GM19468 (cell line): ENCODE data around the gene ELAVL4.
"Not testable (repeated sequence)": the region's sequence is repeated elsewhere in the genome, so short reads cannot be mapped to it uniquely, and the experiment has no call there.

Experiments used
- ATAC-seq: cut with Tn5 transposase; IDR thresholded peaks from one replicate; pipeline ENCODE4 v1.9.1; 2021; ENCODE audit warnings: mild to moderate bottlenecking, moderate library complexity, moderate number of reproducible peaks; ENCODE audit not compliant: unreplicated experiment; ENCODE audit errors: extremely low read depth

Gene ELAVL4

DNA sequence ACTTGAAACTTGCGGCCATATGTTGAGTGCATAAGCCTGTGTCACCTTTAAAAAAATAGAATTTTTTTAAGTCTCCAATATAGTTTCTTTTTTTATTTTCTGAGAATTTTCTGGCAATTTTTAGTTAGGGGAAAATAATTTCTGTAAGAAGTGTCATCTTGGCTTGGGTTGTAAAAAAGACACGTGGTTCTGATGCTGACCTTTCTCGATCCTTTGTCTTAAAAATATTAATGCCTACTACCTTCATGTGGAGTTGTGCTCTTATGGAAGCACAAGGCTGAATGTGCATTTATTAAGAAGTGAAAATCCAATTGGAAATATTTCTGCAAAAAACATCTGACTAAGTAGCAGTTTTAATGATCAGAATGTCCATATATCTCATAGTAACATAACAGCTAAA, 3.5 kb downstream of the ELAVL4 start:
- no peak for ATAC-seq

DNA sequence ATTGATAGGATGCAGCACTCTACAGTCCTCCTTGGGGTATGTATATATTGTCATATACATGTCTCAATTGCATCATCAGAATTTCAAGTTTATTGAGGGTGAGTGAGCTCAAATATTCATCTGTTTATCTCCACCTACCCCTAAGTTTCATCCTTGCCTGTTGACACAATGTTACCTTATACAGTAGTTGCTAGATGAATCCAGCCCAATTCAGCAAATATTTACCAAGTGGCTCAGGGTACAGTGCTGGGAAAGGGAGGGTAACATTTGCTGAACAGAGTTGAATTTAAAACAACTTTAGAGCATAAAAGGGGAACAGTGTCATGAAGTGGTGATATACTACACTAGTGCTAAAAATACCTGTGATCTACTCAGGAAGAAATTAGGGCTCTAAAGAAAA, 14.4 kb downstream of the ELAVL4 start:
- no peak for ATAC-seq

DNA sequence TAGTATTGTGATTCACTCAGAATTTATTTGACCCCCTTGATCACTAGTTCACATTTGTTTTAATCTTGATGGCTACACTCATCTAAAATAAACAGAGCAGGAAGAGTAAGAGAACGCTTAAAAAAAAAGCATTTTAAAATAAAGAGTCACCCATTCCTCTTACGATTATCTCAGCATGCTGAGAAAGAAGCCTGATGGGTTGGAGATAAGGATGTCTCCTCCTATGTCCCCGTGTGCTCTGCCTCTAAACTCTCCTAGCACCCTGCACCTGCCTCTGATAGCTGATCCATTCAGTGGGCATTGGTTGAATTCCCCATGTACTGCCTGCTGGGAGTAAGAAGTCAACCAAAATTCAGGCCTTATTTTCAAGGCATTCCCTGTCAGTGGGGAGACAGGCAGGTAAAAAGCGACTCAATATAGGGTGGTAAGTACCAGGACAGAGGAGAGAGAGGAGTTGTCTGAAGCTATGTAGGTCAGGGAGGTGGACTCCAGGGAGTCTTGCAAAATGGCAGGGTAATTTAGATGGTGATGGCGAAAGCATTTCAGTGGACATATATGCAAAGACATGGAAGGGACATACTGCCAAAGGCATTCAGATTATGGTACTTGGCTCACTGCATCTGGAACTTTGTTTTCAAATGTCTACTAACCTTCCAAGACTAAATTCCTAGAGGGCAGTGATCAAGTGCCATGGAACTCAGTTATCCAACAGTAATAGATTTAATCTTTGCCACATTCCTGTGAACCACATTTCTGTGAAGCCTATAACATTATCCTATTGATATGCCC, 18.4 kb downstream of the ELAVL4 start:
- no peak for ATAC-seq

DNA sequence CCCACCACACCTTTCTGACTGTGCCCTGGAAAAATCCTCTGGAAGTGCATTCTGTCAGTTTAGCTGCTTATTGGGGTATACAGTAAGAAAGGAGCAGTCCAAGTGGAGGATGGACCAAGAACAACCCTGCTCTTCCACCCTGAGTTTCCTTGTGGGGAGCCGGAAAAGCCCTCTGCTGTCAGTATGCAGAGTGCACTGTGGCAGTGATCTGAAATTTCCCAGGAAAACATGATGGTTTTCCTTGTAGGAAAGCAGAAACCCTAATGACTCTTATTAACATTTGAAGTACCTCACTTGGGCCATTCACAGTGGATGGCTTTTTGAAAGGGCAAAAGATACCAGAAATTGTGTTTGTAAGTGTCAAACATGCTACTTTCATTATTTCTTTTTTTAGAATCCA, 20.5 kb downstream of the ELAVL4 start:
- no peak for ATAC-seq

DNA sequence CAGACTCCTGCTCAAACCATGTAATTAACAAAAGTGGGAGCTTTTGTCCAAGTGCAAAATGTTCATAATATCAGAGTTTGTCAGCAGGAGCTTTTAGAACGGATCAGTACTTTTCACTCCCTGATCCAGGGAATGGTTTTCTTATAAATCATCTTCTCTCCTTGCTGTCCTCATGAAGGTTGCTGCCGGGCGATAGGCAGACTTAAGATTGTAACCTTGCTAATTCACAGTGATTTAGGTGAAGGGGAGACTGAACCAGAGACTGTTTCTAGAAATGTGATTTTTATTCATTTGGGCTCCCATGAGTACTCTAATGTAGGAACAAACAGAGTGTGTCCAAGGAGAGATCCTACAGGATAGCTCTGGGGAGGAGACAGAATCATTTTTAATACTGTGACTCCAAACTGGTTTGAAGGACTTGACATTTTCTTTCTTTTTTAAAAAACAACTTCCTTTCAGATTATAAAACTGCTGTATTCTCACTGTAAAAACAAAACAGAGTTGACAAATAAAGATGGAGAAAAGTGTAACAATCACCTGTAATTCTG, 23.7 kb downstream of the ELAVL4 start:
- no peak for ATAC-seq

DNA sequence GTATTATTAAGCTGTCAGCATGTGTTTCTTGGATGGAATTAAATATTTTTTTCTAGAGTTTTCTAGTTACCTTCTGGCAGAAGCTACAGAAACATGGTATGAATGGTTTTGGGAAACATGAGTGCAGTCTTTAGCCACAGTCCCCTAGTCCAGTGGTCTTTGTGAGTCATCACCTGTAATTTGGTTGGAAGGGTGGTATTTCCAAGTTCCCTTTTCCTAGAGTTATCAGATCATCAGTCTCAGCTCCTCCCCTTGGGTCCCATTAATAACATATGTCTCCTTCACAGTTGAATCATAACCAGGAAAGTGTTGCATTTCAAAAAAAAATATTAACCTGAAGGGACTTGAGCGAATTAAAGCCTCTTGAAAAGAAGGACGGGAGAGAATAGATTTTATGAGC, 27.0 kb downstream of the ELAVL4 start:
- no peak for ATAC-seq

DNA sequence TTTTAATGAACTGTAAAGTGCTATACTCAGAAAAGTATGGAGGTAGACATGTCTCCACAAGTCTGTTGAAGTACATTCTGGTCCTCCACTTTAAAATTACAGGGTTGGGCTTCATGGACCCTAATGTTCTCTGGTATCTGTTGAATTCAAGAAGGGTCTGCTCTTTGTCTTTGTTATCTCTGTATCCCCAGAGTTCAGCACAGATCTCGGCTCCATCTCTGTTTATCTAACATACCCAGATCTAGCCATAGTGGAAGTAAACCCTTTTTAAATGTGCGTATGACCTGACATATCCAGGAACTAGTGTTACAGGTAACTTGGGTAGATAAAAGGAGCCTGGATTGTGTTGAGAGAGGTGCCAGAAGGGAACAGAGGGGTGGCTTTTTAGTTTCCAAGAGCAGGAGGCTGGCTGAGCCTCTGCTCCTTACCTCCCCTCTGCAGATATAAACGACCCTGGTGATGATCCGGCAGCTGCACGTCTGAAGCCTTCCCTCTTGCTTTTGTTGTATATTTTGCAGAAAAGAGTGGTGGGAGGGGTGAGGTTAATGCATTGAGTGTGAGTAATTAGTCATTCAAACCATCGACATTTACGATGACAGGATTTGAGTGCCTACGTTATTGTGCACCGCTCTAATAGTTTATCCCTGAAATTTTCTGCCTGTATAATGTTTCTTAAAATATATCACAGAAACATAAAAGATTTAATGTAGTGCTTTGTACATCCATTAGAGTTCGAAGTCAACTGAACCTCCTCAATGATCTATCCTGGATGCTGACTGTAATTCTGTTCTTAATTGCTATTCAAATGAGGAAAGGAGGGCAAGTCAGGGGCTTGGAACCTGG, 30.8 kb downstream of the ELAVL4 start:
- ATAC-seq = no peak

DNA sequence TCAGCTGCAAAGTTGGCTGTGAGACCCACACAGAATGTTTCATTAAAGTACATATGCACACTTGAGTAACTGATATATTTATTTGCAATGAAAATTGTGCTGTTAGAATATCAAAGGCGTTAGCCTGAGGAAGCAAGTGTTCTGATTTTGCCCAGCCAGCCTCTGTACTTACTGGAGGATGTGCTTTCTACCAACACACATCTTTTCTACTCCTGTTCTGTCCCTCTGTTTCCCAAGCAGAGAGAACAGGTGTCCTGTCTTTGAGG, 31.4 kb downstream of the ELAVL4 start:
- ATAC-seq = no peak

DNA sequence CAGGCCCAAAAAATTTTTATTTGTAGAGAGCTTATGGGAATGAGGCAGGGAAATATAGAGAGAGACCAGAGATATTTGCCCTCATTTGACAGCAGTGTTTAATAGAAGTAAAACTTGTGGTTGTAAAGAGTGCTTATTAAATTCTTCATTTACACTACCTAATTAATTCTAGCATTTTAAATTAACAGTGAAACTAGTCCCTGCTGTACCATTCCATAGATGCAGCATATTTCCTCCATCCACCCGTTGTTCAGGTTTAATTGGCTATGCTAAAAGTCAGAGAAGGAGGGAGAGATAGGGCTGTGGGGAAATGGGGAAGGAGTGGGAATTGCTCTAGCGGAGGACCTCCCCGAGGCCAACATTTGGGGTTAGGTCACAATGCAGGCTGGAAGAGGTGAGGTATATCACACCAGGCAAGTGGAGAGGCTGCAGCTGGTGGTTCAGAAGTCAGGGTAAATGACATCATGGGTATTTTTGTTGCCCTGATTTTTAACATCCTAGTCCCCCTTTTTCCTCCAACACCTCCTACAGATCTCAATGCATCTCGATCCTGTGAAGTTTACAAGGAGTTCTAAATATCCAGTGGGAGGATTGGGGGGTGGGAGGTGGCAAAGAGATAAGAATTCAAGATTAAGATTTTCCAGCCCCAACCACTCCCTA, 38.6 kb downstream of the ELAVL4 start:
- ATAC-seq = no peak

DNA sequence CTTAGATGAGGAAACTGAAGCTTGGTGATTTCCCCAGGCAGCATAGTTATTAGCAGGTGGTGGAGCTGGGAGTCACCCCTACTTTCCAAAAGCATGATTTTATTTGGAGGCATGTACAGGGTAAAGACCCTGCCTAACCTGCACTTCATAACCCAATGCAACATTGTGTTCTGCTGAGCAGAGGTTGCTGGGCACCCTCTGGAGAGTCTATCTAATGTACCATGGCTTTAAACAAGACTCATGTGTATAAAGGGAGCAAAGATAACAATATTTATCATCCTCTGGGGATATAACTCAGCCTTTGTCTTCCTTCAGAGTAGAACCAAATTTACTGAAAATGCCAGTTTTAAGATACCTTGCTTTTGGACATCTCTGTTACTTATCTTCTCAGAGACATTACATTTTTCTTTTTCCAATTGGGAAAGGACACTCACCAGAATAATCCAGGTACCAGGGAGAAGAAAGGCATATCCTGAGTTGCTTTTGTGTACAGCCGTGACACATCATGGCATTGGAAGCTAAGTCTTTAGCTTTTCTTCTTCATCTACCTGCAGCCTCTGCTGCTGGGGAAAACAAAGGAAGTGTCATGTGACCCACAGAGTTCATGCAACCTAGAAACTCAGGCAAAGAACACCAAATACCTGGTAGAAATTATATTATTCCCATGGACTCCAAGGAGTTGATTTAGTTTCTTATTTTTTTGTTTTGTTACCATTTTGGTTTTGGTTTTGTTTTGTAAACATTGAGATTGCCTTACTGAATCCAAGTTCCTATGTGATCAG, 39.6 kb downstream of the ELAVL4 start:
- ATAC-seq = no peak

DNA sequence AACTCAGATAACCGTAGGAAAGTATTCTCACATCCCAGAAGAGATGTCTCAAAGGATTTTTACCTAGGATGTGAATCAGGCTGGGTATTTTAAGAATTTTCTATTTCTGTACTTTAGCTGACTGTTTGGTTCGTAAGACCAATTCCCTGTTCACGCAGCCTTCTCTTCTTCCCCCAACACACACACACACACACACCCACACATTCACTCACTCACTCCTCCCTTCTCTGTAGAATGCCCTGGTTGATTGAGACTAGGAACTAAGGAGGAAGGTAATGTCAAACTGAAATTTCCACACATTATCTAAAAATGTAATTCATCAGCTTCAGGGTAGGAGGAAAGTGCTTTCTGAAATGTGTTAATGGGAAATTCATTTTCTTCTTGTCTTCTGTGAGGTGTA, 43.5 kb downstream of the ELAVL4 start:
- ATAC-seq = no peak

DNA sequence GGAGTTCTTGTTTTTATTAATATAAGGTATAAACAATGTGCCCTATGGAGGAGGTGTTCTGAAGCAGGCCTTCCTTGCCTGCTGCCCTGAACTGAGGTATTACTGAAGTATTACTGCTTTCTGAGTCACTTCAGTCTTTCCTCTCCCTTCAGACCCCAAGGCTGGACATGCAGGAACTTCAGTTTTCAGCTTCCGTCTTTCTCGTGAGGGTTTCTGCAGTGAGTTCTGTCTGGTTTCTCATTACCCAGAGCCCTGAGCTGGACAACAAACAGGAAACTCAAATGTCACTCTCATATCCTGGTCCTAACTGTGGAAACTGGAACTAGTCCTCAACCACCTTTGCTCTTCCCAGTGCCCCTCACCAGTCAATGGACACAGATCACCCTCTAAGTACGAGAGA, 46.8 kb downstream of the ELAVL4 start:
- no peak for ATAC-seq

DNA sequence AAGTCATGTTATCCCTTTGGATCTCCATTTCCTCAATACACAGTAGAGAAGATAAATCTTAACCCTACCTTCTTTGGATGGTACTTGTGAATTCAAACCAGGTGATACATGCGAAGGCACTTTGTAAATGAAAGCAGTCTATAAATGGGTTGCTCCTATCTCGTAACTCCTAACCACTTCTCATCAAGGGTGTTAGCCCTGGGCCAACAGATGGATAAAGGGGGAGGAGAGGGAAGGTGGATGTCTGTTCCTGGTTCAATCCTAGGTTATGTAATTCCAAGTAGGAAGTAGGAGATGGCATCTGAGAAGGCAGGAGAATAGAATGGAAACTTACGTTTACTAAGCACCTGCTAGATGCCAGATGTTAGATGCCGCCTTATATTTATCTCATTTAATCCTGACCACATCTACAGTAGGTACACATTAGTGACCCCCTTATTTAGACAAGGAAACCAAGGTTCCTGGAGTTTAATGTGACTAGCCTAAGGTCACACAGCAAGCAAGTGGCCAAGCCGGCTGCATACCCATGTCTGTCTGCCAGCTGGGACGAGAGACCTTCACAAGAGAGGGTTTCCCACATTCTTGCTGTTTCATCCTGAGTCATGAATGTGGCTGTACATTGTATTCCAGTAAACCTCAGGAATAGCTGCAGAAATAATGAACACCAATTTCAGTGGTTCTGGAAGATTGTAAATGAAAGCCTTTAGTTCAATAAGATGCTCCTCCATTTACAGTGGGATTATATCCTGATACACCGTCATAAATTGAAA, 47.7 kb downstream of the ELAVL4 start:
- no peak for ATAC-seq

DNA sequence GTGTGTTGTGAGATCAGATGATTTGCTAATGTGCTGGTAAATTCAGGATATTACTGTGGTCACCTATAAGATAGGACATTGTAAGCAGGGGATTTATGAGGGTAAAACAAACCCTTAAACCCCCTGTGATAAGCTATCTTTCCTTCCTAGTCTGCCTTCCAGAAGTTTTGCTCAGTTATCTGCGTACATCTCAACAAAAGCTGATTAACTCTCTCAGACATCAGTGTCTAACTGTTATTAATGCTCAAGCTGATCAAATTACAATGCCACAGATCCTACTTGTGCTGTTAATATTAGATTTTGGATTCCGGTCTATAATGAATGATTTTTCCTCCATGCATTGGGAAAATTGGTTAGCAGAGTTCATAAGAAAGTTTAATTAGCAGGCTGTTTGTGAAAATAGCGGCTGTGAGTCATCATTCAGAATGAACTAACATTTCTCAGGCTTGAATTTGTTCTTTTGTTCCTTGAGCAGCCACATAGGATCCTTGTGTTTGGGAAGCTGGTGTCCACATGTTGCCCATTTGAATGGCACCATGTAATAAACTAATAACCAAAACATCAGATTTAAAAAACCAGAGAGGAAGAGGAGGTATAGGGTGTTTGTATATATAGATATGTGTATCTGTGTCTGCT, 48.7 kb downstream of the ELAVL4 start:
- no peak for ATAC-seq

DNA sequence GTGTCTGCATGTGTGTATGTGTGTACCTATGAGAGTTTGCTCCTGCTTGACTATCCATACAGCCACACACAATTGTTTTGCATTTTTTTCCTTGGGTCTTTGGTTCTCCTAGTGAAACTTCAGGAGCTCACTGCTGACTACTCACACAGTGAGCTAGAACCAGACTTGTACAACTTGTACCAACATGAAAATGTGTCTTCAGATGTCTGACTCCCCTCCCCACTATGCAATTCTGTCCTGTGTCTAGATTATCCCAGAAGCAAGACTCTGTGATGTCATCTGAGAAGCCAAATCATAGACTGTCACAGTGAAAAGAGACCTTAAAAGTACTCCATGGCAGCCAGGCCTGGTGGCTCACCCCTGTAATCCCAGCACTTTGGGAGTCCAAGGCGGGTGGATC, 49.7 kb downstream of the ELAVL4 start:
- ATAC-seq = no peak

DNA sequence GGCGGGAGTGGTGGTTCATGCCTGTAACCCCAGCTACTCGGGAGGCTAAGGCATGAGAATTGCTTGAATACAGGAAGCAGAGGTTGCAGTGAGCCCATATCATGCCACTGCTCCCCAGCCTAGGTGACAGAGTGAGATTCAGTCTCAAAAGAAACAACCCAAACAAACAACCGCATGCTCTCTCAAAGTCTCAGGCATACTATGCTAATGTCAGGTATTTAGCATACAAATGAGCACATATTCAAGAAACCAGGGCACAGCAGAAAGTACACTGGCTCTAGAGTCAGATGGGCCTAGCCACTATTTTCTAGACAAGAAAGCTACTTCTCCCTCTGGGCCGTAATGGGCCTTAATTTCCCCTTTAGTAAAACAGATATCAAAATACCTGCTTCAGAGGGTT, 55.0 kb downstream of the ELAVL4 start:
- ATAC-seq = no peak

DNA sequence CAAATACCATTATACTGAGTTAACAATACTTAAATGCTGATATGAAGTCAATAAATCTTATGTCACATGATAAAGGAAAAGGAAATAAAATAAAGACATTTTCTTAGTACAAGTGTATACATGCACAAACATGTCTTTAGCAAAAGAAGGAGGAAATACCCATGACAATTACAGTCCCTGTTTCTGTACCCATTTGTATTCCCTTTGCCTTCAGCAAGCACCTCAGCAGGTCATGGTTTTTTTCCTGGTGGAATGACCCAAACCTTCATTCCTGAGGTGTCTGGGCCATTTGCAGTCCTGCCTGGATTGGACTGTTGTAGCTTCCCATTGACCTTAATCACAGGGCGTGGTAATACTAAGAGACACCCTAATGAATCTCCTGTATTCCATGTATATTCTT, 57.6 kb downstream of the ELAVL4 start:
- ATAC-seq = not testable (repeated sequence)

DNA sequence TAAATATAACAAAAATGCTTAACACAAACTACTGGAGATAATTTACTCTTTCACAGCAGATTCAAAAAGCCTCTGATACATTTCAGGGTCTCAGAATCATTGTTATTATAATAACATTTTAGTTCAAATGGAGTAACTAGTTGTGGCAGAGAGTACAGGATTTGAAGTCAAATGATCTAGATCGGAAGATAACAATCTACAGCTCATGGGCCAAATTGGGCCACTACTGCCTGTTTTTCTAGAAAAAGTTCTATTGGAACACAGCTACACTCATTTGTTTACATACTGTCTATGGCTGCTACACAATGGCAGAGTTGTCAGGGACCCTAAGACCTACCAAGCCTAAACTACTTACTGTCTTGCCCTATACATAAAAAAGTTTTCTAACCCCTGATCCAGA, 63.6 kb downstream of the ELAVL4 start:
- no peak for ATAC-seq

DNA sequence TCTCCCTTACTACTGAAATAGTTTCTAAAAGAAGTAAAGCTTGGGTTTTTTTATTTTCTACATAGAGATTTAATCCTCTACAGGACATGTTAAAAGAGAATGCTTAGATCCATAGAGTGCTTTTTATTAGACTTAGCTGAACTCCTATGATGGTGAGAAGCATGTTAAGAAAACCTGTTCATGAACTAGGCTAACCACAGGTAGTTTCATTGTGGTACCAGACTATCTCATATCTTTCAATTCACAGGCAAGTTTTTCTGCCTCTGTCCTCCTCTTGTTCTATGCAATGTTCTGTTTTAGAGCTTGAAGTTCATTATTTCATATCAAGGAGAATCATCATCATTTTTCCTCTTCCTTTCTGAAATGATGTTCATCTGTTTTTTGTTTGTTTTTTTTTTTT, 65.4 kb downstream of the ELAVL4 start:
- no peak for ATAC-seq
